NCI-H1436 (cell line): Measurements from ENCODE around the gene UNC5B.
A peak's percentile ranks its signal among the peaks of the same experiment; 100 is the strongest.

ENCODE experiments used
- DNase-seq: peaks from one replicate; lab custom pipeline; 2025; lab: John Stamatoyannopoulos, UW

Gene UNC5B

DNA sequence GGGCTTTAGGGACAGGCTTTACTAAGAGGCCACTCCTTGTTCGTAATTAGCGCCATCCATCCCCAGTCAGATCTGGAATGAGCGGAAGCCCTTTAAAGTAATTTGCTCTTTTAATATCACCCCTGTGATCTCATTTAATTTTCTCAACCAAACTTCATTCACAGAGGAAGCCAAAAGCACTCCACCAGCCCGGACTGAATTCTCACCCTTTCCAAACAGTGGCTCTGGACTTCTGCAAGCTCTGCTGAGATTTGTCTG is 43.1 kb downstream of the UNC5B start:
- no peak for DNase-seq

- DNase-seq = peak; percentile 62
Measured at GRCh38 chr10:71255808-71256660, 43.7 kb downstream of the UNC5B start.

DNA sequence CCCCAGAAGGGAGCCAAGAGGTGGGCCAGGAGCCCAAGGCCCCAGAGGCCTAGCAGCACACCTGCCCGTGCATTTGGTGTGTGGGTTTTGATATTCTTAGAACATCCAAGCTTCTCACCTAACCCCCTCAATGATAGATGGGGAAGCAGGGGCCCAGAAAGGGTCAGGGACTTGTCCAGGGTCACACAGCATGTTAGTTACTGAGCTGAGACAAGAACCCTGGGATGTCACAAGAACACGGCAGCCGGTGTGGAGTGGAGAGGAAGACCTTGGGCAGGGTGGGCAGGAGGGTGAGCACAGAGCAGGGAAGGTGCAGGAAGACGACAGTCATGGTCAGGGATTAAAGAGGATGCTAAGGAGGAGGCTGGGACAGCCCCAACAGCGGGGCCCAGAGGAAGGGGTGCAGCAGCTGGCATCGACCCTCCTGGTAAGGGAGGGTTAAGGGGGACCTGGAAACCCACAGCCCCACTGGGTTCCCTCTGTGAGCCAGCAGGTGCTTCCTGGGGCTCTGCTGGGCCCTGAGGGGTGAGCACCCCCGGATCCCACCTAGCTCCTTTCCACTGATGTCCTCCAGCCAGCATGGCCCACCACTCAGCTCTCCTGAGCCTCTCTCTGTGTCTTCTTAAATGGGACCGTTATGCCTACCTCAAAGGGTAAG is 44.4 kb downstream of the UNC5B start:
- DNase-seq = no peak

GRCh38 chr10:71257319-71257997 is 45.1 kb downstream of the UNC5B start:
- no peak for DNase-seq

DNA sequence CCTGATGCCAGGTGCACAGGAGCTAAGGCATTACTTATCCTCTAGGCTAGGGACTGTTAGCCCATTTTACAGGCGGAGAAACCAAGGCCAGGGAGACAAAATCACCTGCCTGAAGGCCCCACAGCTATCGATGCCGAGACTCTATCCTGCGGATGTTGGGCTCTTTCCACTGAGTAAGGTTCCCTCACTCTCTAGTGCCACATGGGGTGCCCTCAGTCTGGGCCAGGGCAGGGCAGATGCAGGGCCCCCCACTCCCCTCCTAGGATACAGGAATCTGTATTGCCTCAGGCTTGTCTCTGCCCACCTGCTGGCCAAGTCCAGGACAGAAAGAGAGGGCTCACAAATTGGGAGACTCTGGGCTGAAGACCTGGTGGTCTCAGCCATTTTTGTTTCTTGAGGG is 45.7 kb downstream of the UNC5B start:
- no peak for DNase-seq

DNA sequence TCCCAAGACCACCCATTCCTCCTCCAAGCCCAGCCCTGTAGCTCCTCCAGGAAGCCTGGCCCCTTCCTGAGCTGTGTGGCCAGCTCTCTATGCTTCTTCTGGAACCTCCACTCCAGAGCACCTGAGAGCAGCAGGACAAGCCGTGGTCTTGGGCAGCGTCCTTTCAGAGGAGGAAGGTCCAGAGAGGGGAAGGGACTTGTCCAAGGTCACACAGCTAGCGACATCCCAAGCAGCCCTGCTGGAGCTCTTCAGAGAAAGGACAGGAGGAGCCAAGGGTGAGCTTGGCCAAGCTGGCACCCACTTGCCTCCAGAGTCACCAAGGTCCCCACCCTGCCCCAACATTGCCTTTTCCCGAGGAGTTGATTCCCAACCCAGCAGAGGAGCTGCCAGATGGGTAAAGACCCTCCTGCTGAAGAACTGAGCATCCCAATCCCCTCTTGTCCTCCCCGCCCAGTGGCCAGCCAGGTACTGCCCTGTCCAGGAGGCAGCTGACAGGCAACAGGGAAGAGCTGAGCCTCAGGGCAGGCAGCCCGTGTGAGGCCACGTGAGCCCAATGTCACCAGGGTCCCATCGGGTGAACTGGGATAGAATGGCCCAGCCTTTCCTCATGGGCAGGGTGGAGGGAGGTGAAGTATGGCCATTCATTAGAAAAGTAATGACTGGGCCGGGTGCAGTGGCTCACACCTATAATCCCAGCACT is 46.2 kb downstream of the UNC5B start:
- no peak for DNase-seq

GRCh38 chr10:71259282-71259681 is 46.9 kb downstream of the UNC5B start:
- DNase-seq = no peak

GRCh38 chr10:71259815-71260501 is 47.6 kb downstream of the UNC5B start:
- DNase-seq = no peak

DNA sequence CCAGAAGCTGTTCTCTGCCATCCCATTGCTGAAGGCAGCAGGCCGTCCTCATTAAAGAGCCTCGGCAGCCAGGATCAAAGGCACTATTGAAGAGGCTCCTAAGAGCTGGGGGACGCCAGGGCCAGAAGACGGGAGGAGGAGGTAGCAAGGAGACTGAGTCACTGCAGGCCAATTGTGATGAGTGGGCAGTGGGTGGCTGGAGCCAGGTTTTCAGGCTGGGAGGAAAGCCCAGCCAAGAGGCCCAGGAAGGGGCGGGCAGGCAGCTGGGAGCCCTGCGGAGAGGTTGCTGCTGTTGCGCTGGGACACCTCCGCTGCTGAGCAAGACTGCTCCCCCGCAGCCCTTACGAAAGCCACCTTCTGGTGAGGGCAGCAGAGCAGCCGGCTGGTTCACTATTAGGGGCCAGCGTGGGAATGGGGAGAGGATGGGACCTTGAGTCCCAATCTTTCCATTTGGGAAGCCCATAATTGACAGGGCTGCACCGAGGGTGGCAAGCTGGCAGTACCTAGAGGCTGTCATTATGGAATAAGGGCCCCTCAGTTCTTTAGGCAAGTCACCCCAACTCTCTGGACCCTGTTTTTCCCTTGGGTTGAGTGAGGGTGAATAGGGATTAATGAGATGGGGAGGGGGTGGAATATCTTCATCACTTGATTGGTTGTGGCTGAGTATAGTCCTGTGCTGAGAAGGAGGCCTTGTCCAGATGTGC is 48.4 kb downstream of the UNC5B start:
- no peak for DNase-seq

GRCh38 chr10:71262027-71262426 is 49.7 kb downstream of the UNC5B start:
- DNase-seq = peak; percentile 91

GRCh38 chr10:71262817-71263216 is 50.4 kb downstream of the UNC5B start:
- no peak for DNase-seq

DNA sequence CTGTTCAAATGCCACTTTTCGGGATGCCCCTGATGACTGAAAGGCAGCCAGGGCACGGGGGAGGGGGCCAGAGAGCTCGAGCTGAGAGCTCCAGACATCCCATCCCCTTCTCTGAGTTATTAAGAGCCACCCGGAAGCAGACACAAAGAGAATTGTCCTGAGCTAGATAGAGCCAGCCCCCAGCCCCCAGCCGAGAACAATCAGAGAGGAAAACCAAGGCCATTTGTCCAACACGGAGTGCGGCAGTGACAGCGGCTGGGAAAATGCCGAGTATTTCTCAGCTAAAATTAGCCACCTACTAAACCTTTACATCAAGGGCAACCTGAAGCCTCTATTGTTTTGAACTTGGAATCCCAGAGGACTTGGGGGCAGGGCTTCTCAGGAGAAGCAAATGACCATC is 51.0 kb downstream of the UNC5B start:
- no peak for DNase-seq

GRCh38 chr10:71264345-71265200 is 52.2 kb downstream of the UNC5B start:
- peak; percentile 90 for DNase-seq

DNA sequence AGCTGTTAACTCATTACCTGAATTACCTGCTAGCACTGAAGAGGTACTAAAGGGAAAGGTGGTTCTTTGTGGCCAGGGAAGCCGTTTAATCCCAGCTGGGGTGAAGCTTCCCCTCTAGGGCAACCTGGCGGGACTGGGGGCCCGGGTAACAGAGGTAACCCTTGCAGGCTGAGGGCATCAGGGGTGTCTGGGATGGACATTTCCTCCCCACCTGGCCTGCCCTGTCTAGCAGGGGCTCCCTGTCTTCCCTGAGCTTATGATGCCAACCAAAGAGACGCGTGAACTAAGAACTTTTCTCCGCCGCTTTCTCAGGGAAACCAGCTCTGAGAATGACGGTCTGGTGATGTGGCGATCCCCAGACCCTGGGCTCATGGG is 52.8 kb downstream of the UNC5B start:
- DNase-seq = no peak

DNA sequence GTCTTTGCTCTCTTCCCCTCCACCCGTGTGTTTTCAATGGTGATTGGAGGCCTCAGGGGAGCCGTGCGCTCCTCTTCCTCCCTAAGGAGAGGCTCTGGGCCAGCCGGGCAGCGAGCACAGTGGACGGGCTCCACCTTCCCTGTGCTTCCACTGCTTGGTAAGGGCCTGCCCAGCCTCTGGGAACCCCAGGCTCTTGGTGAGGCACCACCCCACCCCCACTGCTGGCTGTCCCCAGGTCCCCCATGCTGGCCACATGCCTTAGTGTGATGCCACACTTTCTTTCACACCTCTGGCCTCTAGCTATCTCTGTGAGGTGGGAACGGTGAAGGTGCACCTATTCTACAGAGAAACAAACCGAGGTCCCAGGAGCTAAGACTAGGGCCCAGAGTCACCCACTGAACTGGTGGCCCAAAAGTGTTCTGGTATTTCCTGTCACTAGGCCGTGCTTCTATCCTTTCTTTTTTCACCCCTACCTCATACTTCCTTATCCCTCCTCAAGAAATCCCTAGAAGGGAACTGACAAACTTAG is 53.3 kb downstream of the UNC5B start:
- DNase-seq = peak; percentile 47

DNA sequence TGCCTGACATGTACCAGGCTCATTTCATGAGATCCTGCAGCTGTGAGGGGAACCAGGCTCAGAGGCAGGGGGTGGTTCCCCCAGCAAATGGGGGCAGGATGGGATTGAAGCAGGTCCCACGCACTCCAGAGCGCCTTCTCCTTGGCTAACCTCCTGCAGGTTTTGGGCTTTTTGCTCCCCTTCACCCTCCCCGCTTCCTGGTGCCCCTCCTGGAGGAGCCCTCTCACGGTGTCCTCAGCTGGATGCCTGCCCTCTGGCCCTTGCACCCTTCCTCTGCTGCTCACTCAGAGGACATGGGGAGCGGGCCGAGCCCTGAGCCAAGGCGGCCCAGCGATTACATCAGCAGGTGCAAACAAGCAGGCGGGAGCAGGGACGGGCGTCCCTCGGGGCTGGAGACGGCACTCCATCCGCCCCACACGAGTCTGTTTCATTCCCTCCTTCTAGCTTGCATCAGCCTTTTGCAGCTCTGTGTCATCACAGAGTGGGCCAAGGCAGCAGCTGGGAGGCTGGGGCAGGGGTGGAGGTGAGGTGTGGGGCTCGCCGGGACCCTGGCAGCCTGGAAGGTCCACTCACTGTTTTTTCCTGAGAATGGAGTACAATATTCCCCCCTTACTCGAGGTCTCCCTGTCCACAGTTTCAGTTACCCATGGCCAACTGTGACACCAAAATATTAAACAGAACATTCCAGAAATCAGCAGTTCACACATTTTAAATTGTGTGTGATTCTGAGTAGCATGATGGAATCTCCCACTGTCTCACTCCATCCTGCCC is 54.0 kb downstream of the UNC5B start:
- peak; percentile 87 for DNase-seq

DNA sequence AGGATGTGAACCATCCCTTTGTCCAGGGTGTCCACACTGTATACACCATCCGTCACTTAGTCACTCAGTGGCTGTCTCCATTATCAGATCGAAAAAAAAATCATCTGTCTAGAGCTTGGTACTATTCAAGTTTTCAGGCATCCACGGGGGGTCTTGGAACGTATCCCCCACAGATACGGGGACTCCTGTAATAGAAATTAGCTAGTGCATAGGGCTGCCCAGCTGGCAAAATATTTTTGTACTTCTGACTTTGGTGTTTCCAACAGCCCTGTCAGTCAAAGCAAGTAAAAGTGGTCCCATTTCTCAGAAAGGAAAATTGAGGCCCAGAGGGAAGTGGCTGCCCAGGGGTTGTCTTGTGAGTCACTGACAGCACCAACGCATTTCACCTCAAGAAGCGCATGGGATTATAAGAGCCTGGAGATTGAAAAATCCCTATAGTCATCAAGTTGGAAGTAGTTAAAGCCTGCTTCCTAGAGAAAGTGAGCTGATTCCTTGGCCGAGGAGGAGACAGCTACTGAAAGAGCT is 54.6 kb downstream of the UNC5B start:
- DNase-seq = no peak

- DNase-seq = no peak
Measured at GRCh38 chr10:71267508-71268240, 55.3 kb downstream of the UNC5B start.
